Measurements from ENCODE around the gene NBPF3.
A peak's percentile ranks its signal among the peaks of the same experiment; 100 is the strongest.

The NBPF3 gene

GRCh38 chr1:21494196-21494595 lies 54.3 kb downstream of the NBPF3 start:
- no peak for DNase-seq (ENCODE audit: low read depth in 2 of 2)

GRCh38 chr1:21495225-21495820 lies 55.4 kb downstream of the NBPF3 start:
- no peak for DNase-seq (ENCODE audit: low read depth in 2 of 2)

- DNase-seq (ENCODE audit: low read depth in 2 of 2) = no peak
Measured at GRCh38 chr1:21496063-21496462, 56.1 kb downstream of the NBPF3 start.

GRCh38 chr1:21496886-21497285 lies 56.9 kb downstream of the NBPF3 start:
- DNase-seq (ENCODE audit: low read depth in 2 of 2) = no peak

GRCh38 chr1:21497466-21498061 lies 57.6 kb downstream of the NBPF3 start:
- no peak for DNase-seq (ENCODE audit: low read depth in 2 of 2)

- no peak for DNase-seq (ENCODE audit: low read depth in 2 of 2)
Measured at GRCh38 chr1:21499283-21499950, 59.5 kb downstream of the NBPF3 start.

- no peak for DNase-seq (ENCODE audit: low read depth in 2 of 2)
Measured at GRCh38 chr1:21503706-21504377, 63.9 kb downstream of the NBPF3 start.

- no peak for DNase-seq (ENCODE audit: low read depth in 2 of 2)
Measured at GRCh38 chr1:21506804-21507203, 66.9 kb downstream of the NBPF3 start.

GRCh38 chr1:21507511-21508270 lies 67.8 kb downstream of the NBPF3 start:
- DNase-seq (ENCODE audit: low read depth in 2 of 2) = no peak

- no peak for DNase-seq (ENCODE audit: low read depth in 2 of 2)
Measured at GRCh38 chr1:21508580-21509350, 68.8 kb downstream of the NBPF3 start.

- no peak for DNase-seq (ENCODE audit: low read depth in 2 of 2)
Measured at GRCh38 chr1:21509351-21510112, 69.6 kb downstream of the NBPF3 start, which contains the start of gene ALPL. Gene ALPL, plus strand, starts transcription at chr1:21509423. Its CDS starts 44,659 bp downstream, at chr1:21554082.

- no peak for DNase-seq (ENCODE audit: low read depth in 2 of 2)
Measured at GRCh38 chr1:21510113-21510493, 70.2 kb downstream of the NBPF3 start.

GRCh38 chr1:21510885-21511578 lies 71.1 kb downstream of the NBPF3 start:
- no peak for DNase-seq (ENCODE audit: low read depth in 2 of 2)

- peak; percentile 87 to 88 for DNase-seq (ENCODE audit: low read depth in 2 of 2)
Measured at GRCh38 chr1:21511579-21512522, 71.9 kb downstream of the NBPF3 start.

- no peak for DNase-seq (ENCODE audit: low read depth in 2 of 2)
Measured at GRCh38 chr1:21514245-21514644, 74.3 kb downstream of the NBPF3 start.

GRCh38 chr1:21517161-21517589 lies 77.2 kb downstream of the NBPF3 start:
- DNase-seq (ENCODE audit: low read depth in 2 of 2) = no peak

- no peak for DNase-seq (ENCODE audit: low read depth in 2 of 2)
Measured at GRCh38 chr1:21517660-21518480, 77.9 kb downstream of the NBPF3 start.
